GM21367 (cell line): ENCODE data around the gene RPE65.
"Not testable (repeated sequence)": the region's sequence is repeated elsewhere in the genome, so short reads cannot be mapped to it uniquely, and the experiment has no call there.

Experiments used
- ATAC-seq: cut with Tn5 transposase; IDR thresholded peaks from one replicate; pipeline ENCODE4 v1.9.1; 2021; ENCODE audit not compliant: unreplicated experiment

Gene RPE65

DNA sequence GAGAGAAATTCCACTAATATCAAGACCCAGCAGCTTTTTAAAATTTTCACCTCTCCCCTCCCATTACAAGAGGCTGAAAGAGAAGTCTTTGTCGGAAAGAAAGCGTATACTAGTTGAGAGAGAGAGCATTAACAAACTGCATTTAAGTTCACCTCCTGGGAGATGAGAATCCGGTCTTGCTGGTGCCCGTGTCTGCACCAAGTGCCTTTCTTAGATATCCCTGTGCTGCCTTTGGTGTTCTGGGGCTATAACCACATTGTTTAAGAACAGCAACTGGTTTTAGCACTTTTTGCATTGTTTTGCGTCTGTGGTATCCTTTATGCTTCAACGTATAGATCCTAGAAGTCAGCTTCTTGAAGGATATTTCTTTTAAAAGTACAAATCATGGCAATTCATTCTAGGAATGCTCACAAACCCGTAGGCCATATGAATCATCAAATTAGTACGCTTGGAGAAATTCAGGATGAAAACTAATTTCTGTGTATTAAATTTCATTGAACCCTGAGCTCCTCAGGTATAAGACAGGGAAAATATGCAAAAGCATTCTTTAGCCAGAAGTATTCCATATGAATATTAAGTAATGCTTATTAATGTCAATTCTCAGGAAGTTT is 3.4 kb upstream of the RPE65 start:
- ATAC-seq, result no peak

- ATAC-seq, result no peak
Observed at GRCh38 chr1:68448365-68448764, 1.4 kb downstream of the RPE65 start.

- ATAC-seq, result no peak
Observed at GRCh38 chr1:68445709-68446108, 4.0 kb downstream of the RPE65 start.

DNA sequence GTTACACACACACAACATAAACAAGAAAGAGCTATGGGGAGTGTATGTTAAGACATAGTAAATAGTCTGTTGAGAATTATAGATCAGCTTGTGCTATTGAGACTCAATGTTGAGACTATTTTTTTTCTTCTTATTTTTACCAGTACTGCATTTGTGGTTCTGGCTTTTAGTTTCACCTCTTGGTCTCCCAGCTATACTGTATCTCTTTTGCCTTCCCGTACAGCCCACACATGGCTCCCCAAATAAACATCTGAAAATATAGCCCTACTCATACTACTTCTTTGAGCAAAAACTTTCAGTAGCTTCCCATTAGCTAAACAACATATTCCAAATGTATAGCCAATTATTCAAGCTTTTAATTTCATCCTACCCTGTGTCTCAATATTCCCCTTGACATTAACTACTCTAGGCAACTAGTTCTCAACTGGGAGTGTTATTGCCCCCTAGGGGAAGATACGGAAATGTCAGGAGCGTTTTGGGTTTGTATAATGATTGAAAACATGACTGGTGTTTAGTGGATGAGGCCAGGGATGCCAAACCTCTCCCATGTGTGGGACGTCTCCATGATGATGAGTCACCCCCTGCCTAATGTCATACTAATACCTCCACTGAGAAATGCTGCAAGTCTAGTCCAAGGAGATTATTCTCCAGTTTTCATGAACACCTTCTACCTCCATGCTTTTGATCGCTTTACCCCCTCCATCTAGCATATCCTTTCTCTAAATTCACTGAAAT is 6.8 kb downstream of the RPE65 start:
- peak; percentile 87 for ATAC-seq

DNA sequence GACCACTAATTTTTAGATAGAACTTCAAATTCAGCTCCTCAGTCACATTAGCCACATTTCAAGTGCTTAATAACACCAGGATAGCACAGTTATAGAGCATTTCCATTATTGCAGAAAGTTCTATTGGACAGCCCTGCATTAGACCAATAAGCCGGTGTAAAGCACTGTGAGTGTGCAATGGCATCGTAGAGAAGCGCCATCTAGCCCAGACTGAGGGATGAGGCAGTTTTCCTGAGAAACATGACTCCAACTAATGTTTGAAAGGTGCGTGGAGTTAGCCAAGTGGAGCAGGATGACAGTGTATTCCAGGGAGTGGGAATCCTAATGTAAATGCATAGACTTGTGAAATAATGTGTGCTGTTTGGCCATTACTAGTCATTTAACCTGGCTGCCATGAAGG is 7.7 kb downstream of the RPE65 start:
- ATAC-seq, result no peak

DNA sequence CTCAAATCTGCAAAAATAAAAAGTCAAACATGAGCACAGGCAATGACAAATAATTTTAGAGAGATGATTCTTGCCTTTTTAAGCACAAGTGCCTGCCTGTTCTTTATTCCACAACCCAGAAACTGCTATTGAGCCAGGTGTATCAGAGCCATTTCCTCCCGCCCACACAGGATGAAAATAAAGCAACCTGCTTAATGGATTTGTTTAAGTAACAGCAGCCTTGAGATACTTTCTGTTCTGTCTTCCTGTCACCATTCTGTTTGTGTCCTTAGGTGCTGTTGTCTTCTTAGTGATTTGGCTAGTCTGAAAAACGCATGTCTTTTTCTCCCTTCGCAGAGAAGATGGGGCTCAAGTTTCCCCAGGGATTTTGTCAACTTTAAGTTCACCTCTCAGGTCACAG is 11.4 kb downstream of the RPE65 start:
- ATAC-seq, result no peak

DNA sequence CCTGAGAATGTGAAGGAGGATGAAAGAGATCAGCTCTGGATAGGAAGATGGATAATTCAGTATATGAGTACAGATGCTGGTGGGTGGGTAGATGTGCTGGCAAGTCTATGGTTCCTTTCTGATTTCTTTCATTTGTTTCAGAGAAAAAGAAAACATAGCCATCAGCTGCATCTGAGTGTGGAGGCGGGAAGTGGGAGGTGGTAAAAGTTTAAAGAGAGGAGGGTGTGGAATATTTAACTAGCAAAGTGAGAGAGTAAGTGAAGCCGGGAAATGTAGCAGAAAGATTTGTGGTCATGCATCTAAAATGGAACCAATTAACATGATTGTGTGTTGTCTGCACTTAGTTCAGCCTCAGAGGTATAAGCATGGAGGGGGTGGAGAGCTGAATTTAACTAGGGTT is 16.4 kb downstream of the RPE65 start:
- no peak for ATAC-seq

DNA sequence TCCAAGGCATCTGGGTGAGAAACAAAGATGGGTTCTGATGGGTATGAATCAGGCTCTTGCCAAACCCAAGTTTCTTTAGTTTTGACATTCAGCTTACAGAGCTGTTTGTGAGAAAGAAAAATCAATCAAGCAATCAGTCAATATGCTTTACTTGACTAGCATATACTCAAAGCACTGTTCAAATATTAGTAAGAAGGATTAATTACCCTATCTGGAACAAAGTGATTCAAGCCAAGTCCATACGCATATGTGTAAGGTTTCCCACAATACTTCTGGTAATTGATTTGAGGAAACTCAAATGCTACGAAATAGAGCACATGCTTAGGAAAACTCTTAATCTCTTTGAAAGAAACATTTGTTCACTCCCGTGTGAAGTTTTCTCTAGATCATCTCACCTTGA is 18.7 kb downstream of the RPE65 start:
- ATAC-seq, result no peak

GRCh38 chr1:68429233-68429808 is 20.4 kb downstream of the RPE65 start:
- ATAC-seq, result no peak

GRCh38 chr1:68426594-68426993 is 23.2 kb downstream of the RPE65 start:
- no peak for ATAC-seq

- no peak for ATAC-seq
Observed at GRCh38 chr1:68421350-68421749, 28.4 kb downstream of the RPE65 start.

GRCh38 chr1:68409426-68409825 is 40.3 kb downstream of the RPE65 start:
- no peak for ATAC-seq

GRCh38 chr1:68401506-68401905 is 48.2 kb downstream of the RPE65 start:
- ATAC-seq, result no peak

- not testable (repeated sequence) for ATAC-seq
Observed at GRCh38 chr1:68395575-68395974, 54.2 kb downstream of the RPE65 start.

GRCh38 chr1:68392474-68392873 is 57.3 kb downstream of the RPE65 start:
- ATAC-seq, result not testable (repeated sequence)

- not testable (repeated sequence) for ATAC-seq
Observed at GRCh38 chr1:68385798-68386524, 63.8 kb downstream of the RPE65 start.

- ATAC-seq, result no peak
Observed at GRCh38 chr1:68384872-68385411, 64.8 kb downstream of the RPE65 start.

- ATAC-seq, result no peak
Observed at GRCh38 chr1:68384321-68384813, 65.4 kb downstream of the RPE65 start.

GRCh38 chr1:68383092-68383491 is 66.7 kb downstream of the RPE65 start:
- ATAC-seq, result no peak

DNA sequence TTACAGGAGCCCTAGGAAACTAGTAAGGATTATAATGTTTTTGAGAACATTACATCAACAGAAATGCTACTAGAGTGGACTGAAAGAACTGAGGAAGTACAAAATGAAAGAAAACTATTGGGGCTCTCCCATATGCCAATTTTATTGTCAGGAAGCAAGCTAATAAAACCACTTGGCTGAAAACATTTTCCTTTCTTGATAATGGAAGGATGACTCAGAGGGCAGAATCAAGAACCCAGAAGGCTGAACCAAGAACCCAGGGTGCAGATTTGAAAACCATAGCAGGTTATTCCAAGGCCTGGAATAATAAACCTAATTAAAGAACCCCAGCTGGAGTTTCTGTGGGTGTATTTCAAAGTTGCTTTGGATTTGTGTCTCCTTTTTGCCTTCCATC is 70.7 kb downstream of the RPE65 start:
- ATAC-seq, result no peak
